ENCODE data around the gene B3GNT9.

B3GNT9 gene

GRCh38 chr16:67144943-67145342, 5.9 kb downstream of the B3GNT9 start:
- Histone ChIP-seq H3K36me3 (peaks cover 82% of the 10 kb centered on the region), H3K9me3 (ENCODE audit: severe bottlenecking) (no peaks in the 10 kb centered on the region), H3K27me3 (ENCODE audit: insufficient read depth, low read depth, severe bottlenecking) (no peaks in the 10 kb centered on the region), H3K27ac (no peak overlapping the region), H3K4me3 (ENCODE audit: low read depth, low read length) (no peak overlapping the region)
- TF ChIP-seq CTCF (IDR thresholded peaks at IDR 0.05; ENCODE audit: low read depth, low read length): no peak
- no peak for DNase-seq

GRCh38 chr16:67142342-67142741, 8.5 kb downstream of the B3GNT9 start:
- Histone ChIP-seq H3K36me3 (peaks cover 86% of the 10 kb centered on the region), H3K9me3 (ENCODE audit: severe bottlenecking) (no peaks in the 10 kb centered on the region), H3K27me3 (ENCODE audit: insufficient read depth, low read depth, severe bottlenecking) (no peaks in the 10 kb centered on the region), H3K4me3 (ENCODE audit: low read depth, low read length) (no peak overlapping the region), H3K27ac (no peak overlapping the region)
- no peak for TF ChIP-seq CTCF (IDR thresholded peaks at IDR 0.05; ENCODE audit: low read depth, low read length)
- DNase-seq: no peak

- no peak for TF ChIP-seq CTCF (IDR thresholded peaks at IDR 0.05; ENCODE audit: low read depth, low read length)
- Histone ChIP-seq H3K27ac (no peak overlapping the region), H3K9me3 (ENCODE audit: severe bottlenecking) (no peaks in the 10 kb centered on the region), H3K4me3 (ENCODE audit: low read depth, low read length) (no peak overlapping the region), H3K27me3 (ENCODE audit: insufficient read depth, low read depth, severe bottlenecking) (no peaks in the 10 kb centered on the region), H3K36me3 (peaks cover 85% of the 10 kb centered on the region)
- no peak for DNase-seq
These were observed 9.4 kb downstream of the B3GNT9 start for GRCh38 chr16:67141391-67141790.

GRCh38 chr16:67137605-67138004, 13.2 kb downstream of the B3GNT9 start:
- Histone ChIP-seq H3K9me3 (ENCODE audit: severe bottlenecking) (no peaks in the 10 kb centered on the region), H3K36me3 (peaks cover 85% of the 10 kb centered on the region)
- peak; percentile 66 for DNase-seq

GRCh38 chr16:67129422-67129821, 21.4 kb downstream of the B3GNT9 start:
- no peaks in the 10 kb centered on the region for H3K9me3 ChIP-seq (ENCODE audit: severe bottlenecking)
- H3K27me3 ChIP-seq (ENCODE audit: insufficient read depth, low read depth, severe bottlenecking): no peaks in the 10 kb centered on the region
- H3K4me3 ChIP-seq (ENCODE audit: low read depth, low read length): no peak overlapping the region
- DNase-seq: no peak
- no peak overlapping the region for H3K27ac ChIP-seq
- peaks cover 36% of the 10 kb centered on the region for H3K36me3 ChIP-seq
- TF ChIP-seq CTCF (IDR thresholded peaks at IDR 0.05; ENCODE audit: low read depth, low read length): no peak

More at GRCh38 chr16:67137605-67138004, 13.2 kb downstream of the B3GNT9 start:
- Histone ChIP-seq H3K27ac (no peak overlapping the region), H3K4me3 (ENCODE audit: low read depth, low read length) (no peak overlapping the region), H3K27me3 (ENCODE audit: insufficient read depth, low read depth, severe bottlenecking) (no peaks in the 10 kb centered on the region)
- no peak for TF ChIP-seq CTCF (IDR thresholded peaks at IDR 0.05; ENCODE audit: low read depth, low read length)

- Histone ChIP-seq H3K27ac (no peak overlapping the region), H3K4me3 (ENCODE audit: low read depth, low read length) (no peak overlapping the region), H3K27me3 (ENCODE audit: insufficient read depth, low read depth, severe bottlenecking) (no peaks in the 10 kb centered on the region), H3K36me3 (peaks cover 36% of the 10 kb centered on the region), H3K9me3 (ENCODE audit: severe bottlenecking) (no peaks in the 10 kb centered on the region)
- DNase-seq: no peak
- TF ChIP-seq CTCF (IDR thresholded peaks at IDR 0.05; ENCODE audit: low read depth, low read length): no peak
These were observed 21.9 kb downstream of the B3GNT9 start for GRCh38 chr16:67128887-67129286.
